GF-D8 (cell line): Measurements from ENCODE around the gene SLC49A3.
"Not testable (repeated sequence)": the region's sequence is repeated elsewhere in the genome, so short reads cannot be mapped to it uniquely, and the experiment has no call there.

Experiments
- DNase-seq: peaks from one replicate; lab custom pipeline; 2025; lab: John Stamatoyannopoulos, UW

SLC49A3 gene

DNA sequence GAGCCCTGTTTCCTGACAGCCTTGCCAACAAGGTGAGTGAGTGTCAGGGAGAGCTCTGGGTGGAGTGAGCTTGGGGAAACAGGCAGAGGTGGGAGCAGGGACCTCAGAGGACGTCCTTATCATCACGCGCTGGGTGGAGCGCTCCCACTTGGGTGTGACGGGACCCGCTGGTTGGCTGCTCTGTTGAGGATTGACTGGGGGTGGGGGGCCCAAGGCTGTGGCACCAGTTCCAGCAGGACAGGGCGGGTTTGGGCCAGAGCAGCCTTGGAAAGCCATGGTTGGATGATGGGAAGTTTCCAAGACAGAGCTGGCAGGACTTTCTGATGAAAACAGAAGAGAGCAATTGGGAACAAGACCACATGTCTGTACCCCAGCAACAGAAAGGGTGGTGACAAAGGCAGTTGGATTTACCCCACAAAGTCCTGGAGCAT lies 13.7 kb upstream of the SLC49A3 start:
- no peak for DNase-seq

DNA sequence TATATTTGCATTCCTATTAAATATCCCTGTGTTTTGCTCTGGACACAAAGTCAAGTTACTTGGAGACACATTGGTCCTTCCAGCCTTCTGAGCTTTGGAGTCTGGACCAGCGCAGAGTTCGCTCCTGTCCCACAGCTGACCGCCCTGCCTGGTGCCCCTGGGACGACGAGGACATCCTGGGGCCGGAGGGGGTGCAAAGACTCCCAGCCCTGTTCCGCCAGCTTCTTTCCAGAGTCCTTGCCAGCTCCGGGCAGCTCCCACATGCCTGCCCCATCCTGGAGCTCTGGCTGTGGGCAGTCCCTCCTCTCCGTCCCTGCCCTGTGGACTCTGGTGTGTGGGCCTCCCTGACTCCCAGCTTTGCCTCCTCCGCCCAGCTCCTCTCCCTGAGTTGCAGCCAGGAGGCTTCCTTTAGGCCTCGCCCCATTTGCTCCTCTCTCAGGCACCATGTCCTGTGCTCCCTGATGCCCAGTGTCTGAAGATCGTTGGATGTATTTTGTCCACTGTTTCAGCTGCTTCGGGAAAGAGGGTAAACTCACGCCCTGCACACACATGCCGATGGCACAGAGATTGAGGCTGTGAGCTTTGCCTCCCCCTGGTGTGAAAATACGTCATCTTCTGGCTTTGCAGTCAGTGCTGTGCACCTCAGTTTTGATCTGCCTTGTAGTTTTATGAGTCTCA lies 11.8 kb upstream of the SLC49A3 start:
- DNase-seq = no peak

DNA sequence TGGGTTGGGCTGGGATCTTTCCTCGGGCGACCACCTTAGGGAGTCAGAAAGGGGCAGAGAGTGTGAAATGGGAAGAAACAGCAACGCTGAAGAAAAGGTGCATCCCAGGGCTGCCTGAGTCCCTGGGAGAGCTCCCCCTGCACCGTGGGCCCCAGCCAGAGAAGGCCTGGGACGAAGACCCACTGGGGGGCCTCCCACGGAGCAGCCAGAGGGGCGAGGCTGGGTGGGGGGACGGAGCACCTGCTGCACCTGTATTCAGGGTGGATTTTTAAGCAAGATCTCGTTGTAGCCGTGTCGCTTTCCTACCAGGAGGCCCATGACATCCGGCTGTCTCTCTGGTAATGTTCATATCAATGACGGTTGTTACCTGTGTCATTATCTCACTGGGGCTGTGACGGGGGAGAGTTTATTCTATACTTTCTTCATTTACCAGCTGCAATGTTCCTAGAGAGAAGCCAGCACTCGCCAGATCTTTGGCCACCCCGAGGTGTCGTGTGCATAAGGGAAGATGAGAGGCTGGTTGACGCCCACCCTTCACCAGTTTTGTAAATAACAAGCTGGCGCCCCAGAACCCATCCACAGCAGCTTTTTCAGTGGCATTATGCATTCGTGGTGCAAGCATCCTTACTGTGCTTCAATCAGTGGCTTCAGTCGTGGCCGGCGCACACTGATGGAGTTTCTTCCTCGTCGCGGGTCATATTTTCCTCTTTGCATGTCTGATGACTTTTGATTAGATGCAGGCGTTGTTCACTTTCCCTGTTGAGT lies 11.0 kb upstream of the SLC49A3 start:
- no peak for DNase-seq

DNA sequence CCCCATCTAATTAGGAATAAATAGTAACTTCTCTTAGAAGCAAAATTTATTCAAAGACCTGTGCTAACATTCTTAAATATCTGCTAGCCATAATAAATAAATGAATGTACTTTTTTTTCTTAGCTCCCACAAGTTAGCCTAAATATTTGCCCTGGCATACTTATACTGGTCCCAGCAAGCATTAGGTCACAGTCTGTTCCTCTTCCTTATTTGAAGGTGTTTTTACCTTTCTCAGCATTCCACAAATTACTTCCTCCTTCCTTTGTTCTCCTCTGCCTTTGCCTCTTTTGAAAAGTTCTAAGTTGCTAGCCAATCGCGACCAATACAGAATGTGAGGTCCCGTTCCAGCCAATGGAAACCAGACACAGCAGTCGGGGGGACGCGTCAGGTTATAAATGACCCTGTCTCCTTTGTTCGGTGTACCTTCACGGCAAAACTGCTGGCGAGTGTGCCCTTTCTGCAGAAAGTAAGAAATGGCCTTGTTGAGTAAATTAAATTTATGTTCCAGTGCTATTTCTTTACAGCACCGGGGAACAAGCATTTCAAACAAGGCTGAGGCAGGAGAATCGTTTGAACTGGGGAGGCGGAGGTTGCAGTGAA lies 5.5 kb upstream of the SLC49A3 start:
- DNase-seq = not testable (repeated sequence)

DNA sequence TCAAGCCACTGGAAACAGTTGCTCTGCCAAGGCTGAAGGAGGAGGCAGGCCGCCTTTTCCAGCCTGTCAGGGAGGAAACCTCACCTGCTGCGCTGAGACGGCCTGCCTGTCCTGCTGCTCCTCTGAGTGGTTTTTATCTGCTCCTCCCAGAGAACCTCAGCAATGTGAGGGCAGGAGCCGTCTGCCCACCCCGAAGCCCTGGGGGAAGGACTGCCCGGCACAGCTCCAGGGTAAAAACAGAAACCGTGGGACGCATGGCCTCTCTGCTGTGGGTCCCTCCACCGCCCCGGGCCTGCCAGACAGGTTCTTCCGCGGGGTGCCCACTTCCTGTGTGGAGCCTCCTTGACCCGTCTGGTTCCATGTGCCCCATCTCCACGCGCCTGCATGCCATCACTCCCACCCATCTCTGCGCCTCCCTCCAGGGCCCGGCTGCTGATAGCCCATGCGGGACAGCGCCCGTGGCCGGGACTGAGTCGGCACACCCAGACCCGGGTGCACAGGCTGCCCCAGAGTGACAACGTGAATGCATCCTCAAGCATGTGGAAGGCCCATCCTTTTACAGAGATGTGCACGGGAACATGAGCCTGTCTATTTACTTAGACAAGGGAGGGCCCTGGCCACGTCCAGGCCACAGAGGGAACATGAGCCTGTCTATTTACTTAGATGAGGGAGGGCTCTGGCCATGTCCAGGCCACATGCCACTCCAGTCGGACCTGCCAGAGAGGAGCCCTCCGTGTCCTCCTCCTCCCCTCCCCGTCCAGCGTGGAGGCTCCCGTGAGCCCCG lies 4.0 kb upstream of the SLC49A3 start:
- DNase-seq = no peak

DNA sequence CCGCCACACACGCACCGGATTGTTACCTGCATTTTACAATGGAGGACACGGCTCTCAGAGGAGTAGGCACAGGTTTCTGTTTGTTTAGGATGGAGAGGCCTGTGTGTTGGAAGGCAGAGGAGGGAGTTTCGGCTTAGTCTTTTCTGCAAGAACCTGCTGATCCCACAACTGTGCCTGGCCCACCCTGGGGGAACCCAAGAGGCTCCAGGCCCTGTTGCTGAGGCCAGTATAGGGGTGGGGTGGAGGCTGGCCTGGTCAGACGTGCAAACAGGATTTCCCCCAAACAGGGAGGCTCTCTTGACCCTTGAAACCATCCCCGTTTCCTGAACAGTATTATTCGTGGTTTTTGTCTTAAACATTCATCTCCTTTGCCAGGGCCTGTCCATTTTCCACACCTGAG lies 772 bp upstream of the SLC49A3 start:
- no peak for DNase-seq

DNA sequence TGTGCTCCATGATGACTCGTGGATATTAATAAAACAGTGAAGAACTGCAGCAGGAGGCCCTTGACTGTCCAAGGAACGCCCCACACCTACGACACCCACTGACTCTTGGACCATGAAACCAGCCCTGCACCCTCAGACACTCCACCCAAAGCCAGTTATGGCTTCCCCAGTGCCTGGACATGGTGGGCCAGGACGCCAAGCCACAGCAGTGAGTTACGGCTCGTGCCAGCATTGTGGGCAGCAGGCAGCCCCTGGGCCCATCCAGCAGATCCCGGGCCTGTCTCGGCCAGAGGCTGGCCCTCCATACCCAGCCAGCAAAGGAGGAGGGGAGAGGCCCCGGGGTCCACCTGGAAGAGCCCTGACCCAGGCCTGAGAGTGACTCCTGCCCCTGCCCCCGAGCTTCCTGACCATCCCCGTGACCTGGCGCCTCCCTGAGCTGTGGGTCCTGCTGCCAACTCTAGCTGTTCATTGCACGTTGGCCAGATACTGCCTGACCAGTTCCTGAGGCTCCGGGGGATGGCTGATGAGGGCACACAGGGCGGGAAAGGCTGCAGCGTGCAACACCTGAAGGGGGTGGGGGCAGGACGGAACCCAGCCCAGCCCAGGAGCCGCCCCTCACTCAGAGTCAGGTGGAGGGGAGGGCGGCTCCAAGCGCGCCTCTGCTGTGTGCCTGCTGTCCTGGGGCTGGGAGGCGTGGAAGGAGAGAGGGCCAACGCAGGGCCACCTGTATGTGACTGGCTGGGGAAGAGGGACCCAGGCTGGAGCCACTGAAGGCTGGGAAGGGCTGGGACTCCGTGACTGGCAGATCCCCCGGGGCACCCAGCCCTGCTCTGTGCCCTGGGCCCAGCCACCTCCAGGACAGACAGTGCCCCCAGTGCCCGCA lies 739 bp downstream of the SLC49A3 start:
- no peak for DNase-seq

DNA sequence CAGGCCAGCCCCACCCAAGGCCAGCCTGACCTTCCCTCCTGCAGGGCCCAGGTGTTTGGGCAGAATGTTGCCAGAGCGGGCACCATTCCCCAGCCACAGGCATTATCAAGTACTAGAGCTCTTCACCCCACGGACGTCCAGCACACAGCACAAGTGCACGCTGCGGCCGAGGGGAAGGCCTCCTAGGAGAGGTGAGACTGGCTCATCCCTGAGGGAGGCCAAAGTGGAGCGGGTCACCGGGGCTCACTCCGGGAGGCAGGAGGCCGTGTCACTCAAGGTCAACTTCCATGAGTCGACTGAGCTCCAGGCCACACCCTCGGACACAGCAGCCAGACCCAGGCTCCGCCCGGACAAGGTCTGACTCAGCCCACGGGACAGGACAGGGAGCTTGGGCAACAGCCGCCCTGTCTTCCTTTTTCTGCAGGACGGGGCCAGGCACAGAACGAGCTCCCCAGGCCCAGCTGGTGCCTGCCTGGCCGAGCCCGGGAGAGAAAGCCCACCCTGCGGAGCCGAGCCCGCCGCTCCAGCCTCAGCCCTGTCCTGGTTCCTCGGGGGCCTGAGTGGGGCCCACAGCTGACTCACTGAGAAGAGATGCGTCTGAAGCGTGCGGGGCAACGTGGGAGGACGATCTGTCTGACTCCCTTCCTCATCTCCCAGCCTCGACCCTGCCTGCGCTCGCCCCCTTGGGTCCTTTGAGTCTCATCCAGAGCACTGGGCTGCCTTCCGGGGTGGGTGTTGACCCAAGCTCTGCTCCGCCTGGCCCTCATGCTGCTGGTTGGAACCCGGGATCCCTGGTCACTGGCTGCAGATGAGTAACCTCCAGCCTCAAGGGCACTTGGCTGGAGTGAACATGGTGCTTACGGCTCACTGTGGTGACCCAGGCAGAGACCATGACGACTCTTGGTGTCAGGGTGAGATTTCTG lies 1.6 kb downstream of the SLC49A3 start:
- no peak for DNase-seq

DNA sequence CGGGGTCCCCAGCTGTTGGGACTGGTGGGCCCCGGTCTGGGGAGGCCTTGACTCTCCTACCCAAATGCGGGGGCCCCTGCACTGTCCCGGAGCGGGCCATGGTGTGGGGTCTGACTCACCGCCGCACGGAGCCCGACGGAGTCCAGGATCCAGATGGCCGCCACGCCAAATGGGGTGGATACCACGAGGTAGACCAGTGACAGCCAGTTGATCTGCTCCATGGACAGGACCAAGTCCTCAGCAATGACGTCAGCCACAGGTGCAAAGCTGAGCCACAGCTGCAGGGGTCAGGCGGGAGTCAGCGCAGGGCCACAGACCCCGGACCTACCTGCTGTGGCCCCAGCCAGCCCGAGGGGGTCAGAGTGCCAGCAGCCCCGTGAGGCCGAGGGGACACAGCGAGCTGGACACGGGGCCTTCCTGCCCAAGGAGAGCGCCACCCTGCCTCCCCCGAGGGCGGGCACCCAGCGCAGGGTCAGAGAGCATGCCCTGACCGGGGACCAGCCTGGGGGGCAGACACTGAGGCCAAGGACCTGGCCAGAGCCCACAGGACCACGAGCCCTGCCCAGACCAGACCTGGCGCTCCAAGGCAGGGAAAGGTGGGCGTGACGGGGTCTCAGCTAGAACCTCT lies 2.4 kb downstream of the SLC49A3 start:
- no peak for DNase-seq

DNA sequence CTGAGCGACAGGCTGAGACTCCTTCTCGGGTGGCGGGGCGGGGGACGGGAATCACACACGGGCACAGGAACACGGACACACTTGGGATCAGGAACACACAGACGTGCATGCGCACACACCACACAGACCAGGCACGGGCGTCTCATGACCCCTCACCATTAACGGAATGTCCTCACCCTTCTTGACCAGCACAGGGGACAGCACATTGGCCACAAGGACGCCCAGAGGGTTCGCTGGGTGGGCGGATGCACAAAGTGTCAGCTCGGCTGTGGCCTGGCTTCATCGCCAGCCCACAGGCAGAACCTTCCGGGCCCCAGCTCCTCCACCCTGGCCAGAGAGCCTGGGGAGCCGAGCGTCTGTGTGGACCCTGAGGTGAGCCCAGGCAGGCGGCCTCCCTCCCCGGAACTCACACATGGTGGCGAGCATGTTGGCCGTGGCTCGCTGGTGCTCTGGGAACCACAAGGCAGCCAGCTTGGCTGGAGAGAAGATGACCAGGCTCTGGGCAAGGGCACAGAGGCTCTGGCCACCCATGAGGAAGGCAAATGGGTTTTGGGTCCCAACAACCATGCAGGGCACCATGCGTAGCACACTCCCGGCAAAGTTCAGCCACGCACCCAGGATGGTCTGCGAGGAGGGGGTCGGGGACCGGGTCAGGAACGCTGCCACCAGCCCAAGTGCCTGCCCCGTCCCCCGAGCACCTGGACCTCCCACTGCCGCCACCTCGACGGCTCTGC lies 3.1 kb downstream of the SLC49A3 start:
- DNase-seq = no peak

DNA sequence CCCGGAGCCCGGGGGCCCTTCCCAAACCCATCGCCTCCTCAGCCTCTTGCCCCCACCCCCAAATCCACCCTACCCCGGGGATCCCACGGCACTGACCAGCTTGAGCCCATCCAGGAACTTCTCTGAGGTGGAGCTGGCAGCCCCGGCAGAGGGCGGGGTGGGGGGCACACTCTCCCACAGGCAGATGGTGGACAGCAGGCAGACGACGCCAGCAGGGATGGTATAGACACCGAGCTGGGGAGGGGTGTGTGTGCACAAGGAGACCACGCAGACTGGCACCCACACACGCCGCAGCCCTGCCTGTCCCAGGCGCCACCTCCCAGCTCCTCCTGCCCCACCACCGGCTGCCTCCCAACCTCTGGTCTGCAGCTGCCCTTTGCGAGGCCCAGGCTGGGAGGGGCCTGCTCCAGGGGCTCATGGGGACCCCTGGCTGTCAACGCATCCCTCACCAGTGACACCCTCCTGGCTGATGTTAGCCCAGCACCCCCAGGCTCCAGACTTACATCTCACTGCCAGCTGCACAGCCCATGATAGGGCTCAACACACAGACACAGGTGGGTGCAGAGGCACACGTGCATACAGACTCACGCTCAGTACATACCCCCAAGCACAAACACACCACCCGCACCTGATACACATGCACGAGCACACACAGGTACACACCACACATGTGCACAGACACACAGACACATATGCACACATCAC lies 4.2 kb downstream of the SLC49A3 start:
- no peak for DNase-seq

DNA sequence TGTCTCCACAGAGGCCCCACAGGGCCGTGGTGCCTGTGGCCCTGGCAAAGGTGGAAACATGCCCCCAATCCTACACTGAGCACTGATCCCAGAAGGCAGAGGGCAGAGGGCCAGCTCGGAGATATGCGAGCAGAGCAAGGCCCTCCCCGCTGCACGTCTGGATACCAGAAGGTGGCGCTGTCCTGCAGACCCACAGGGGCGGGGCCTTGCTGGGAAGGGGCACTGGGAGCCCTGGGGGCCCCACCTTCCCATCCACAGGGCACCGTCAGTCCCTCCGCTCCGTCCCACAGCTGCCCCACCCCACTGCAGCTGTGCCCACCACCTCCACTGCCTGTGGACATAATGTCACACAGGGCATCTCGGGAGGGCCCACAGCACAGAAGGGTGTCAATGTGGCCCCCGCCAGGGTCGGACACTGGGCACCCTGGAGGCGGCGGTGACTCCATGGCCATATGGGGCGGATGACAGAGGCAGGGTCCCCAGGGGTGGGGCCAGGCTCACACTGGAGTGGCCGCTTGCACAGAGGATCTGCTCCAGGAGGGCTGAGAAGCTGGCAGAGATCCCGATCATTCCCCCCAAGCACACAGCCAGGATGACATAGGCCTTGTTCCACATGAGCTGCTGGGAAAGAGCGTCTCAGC lies 4.8 kb downstream of the SLC49A3 start:
- no peak for DNase-seq

DNA sequence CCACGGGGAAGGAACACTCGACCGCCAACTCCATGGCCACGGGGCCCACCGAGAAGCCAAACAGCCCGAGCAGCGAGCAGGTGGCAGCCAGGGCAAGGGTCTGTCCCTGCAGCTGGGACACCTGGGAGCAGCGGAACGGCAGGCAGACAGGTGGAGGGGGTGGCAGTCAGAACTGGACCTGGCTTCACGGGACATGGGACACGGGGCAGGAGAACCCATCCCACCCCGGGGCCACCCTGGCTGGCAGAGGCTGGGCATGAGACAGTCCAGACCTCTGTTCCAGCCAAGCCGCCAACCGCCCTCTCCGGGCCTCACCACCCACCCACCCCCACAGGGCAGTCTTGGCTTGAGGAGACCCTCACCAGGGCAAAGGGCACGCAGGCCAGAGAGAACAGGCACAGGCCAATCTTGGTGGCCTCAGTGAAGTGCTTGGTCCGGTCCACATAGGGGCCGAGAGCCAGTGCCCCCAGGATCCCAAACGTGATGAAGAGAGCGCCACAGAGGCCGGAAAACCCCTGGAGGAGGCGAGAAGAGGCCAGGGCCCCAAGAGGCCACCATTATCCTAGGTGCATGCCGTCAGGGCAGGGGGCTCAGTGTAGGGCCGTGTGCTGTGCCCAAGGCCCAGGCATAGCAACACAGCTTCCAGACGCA lies 5.6 kb downstream of the SLC49A3 start:
- DNase-seq = no peak

DNA sequence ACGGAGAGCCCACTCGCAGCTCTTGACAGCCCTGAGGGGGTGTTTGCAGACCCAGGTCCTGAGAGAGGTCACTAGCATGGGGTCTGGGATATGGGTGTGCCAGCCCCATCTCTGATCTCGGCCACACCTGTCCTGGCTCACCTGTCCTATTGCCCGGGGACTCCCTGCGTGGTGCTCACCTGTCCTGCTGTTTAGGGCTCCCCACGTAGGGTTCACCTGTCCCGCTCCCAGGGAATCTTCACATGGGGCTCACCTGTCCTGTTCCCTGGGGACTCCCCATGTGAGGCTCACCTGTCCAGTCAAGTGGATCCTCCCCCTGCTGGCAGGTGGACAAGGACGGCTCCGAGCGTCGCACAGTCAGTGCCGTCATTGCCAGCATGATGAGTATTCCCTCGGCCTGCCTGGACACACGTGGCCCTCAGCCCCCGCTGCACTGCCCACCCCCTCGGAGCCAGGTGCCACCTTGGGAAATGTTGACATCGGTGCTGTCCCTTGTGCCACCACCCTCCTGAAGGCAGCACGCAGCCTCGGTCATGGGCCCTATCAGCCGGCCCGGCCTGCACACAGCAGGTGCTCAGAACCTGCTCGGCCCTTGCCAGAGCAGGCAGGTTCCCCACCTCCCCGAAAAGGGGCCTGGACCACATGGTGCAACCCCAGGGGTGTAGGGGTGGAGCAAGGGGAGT lies 6.3 kb downstream of the SLC49A3 start:
- DNase-seq = no peak

DNA sequence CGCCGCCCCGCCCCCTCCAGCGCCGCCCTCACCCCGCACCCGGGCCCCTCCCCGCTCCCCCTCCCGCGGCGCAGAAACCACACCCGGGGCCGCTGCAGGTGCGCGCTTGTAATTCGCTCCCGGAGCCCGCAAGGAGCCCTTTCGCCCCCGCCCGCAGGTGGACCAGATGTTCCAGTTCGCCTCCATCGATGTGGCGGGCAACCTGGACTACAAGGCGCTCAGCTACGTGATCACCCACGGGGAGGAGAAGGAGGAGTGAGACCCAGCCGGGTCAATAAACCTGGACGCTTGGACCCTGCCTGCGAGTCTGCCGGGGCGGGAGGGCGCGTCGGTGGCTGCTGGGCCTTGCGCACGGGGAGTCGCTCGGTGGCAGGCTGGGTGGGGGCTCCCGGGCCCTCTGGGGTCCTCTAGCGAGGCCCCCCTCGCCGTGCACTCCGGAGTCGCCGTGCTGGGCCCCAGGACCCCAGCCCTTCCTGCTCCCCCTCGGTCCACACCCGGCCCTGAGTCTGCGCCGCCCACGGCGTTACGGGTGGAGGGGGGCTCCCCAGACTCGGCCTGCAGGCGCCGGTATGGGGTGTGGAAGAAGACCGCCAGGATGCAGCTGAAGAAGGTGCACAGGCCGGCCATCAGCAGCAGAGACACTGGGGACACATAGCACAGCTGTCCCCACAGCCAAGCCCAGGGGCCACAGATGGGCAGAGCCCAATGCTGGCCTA lies 7.1 kb downstream of the SLC49A3 start:
- no peak for DNase-seq

DNA sequence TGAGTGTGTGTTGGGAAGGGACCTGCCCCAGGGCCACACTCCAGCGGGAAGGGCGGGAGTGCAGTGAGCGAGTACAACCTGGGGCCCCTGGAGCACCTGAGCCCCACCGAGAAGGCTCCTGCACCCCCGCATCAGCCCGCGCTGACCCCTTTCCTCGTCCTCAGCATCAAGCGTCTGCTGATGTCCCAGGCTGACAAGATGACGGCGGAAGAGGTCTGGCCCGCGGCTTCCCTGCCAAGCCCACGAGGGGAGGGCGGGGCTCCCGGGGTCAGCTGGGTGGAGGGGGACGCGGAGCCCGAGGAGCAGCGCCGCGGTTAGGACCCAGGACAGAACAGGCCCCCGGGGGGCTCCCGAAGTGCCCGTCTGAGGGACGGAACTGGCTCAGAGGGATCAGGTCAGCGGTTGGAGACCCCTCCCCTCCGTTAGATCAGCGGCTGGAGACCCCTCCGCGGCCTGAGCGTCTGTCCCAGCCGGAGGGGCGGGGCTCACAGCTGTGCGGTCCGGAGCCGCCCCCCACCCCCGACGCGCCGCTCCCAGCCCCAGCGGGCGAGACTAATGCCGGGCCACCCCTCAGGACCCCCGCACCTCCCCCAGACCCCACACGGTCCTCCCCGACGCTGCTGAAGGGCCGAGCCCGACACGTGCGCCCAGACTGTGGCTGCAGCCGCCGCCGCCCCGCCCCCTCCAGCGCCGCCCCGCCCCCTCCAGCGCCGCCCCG lies 7.9 kb downstream of the SLC49A3 start:
- no peak for DNase-seq
